ENCODE results near the gene SLC15A4.
"Not testable (repeated sequence)": the region's sequence is repeated elsewhere in the genome, so short reads cannot be mapped to it uniquely, and the experiment has no call there.

SLC15A4 gene

GRCh38 chr12:128808651-128809050 lies 15.1 kb downstream of the SLC15A4 start:
- no peaks in the 10 kb centered on the region for H3K27me3 ChIP-seq (replicated peaks; ENCODE audit: control insufficient read depth, insufficient read depth, low read length)
- TF ChIP-seq CTCF (IDR thresholded peaks at IDR 0.05; ENCODE audit: insufficient read depth, low read length, poor library complexity, severe bottlenecking) = no peak
- no peak for DNase-seq (ENCODE audit: extremely low read depth, insufficient read length)
- peaks cover 15% of the 10 kb centered on the region for H3K36me3 ChIP-seq (ENCODE audit: control insufficient read depth, insufficient read depth, low read length)
- H3K4me3 ChIP-seq (replicated peaks; ENCODE audit: low read depth, low read length) = no peak overlapping the region

GRCh38 chr12:128807161-128807724 lies 16.5 kb downstream of the SLC15A4 start:
- no peaks in the 10 kb centered on the region for H3K27me3 ChIP-seq (replicated peaks; ENCODE audit: control insufficient read depth, insufficient read depth, low read length)
- no peak for DNase-seq (ENCODE audit: extremely low read depth, insufficient read length)
- H3K36me3 ChIP-seq (ENCODE audit: control insufficient read depth, insufficient read depth, low read length) = peaks cover 19% of the 10 kb centered on the region
- TF ChIP-seq CTCF (IDR thresholded peaks at IDR 0.05; ENCODE audit: insufficient read depth, low read length, poor library complexity, severe bottlenecking) = no peak
- H3K4me3 ChIP-seq (replicated peaks; ENCODE audit: low read depth, low read length) = no peak overlapping the region

- no peaks in the 10 kb centered on the region for H3K27me3 ChIP-seq (replicated peaks; ENCODE audit: control insufficient read depth, insufficient read depth, low read length)
- no peak for DNase-seq (ENCODE audit: extremely low read depth, insufficient read length)
- H3K36me3 ChIP-seq (ENCODE audit: control insufficient read depth, insufficient read depth, low read length) = peaks cover 22% of the 10 kb centered on the region
- no peak overlapping the region for H3K4me3 ChIP-seq (replicated peaks; ENCODE audit: low read depth, low read length)
- TF ChIP-seq CTCF (IDR thresholded peaks at IDR 0.05; ENCODE audit: insufficient read depth, low read length, poor library complexity, severe bottlenecking) = no peak
These were observed 17.2 kb downstream of the SLC15A4 start for GRCh38 chr12:128806573-128806972.

GRCh38 chr12:128805406-128805805 lies 18.4 kb downstream of the SLC15A4 start:
- not testable (repeated sequence) for H3K4me3 ChIP-seq (replicated peaks; ENCODE audit: low read depth, low read length); DNase-seq (ENCODE audit: extremely low read depth, insufficient read length); H3K27me3 ChIP-seq (replicated peaks; ENCODE audit: control insufficient read depth, insufficient read depth, low read length)
- H3K36me3 ChIP-seq (ENCODE audit: control insufficient read depth, insufficient read depth, low read length) = peaks cover 25% of the 10 kb centered on the region

- no peak overlapping the region for H3K4me3 ChIP-seq (replicated peaks; ENCODE audit: low read depth, low read length)
- TF ChIP-seq CTCF (IDR thresholded peaks at IDR 0.05; ENCODE audit: insufficient read depth, low read length, poor library complexity, severe bottlenecking) = no peak
- DNase-seq (ENCODE audit: extremely low read depth, insufficient read length) = no peak
- H3K27me3 ChIP-seq (replicated peaks; ENCODE audit: control insufficient read depth, insufficient read depth, low read length) = no peaks in the 10 kb centered on the region
- H3K36me3 ChIP-seq (ENCODE audit: control insufficient read depth, insufficient read depth, low read length) = peaks cover 29% of the 10 kb centered on the region
These were observed 19.0 kb downstream of the SLC15A4 start for GRCh38 chr12:128804762-128805161.

- no peak for DNase-seq (ENCODE audit: extremely low read depth, insufficient read length)
- peaks cover 34% of the 10 kb centered on the region for H3K36me3 ChIP-seq (ENCODE audit: control insufficient read depth, insufficient read depth, low read length)
- no peak overlapping the region for H3K4me3 ChIP-seq (replicated peaks; ENCODE audit: low read depth, low read length)
- H3K27me3 ChIP-seq (replicated peaks; ENCODE audit: control insufficient read depth, insufficient read depth, low read length) = no peaks in the 10 kb centered on the region
- TF ChIP-seq CTCF (IDR thresholded peaks at IDR 0.05; ENCODE audit: insufficient read depth, low read length, poor library complexity, severe bottlenecking) = no peak
These were observed 20.0 kb downstream of the SLC15A4 start for GRCh38 chr12:128803788-128804187.
